GM23338 (cell line): ENCODE measurements around the gene ZBTB22.

Experiments
- POLR2AphosphoS5 ChIP-seq: IDR thresholded peaks from 2 replicates; pipeline ENCODE4 v1.6.1; 2016; ENCODE audit warnings: antibody characterized with exemption, low read depth
- TF ChIP-seq, protein P1 (sequence below), 2 experiments: fragments of 200-600 bp in 1 of 2; sonication (generic) in 1 of 2; conservative IDR thresholded peaks; 2 replicates each; pipeline versions ENCODE4 v1.5.1 to v1.6.1; 2016 to 2017; ENCODE audit warnings: antibody characterized with exemption in 2 of 2, low read depth in 2 of 2, mild to moderate bottlenecking in 2 of 2, moderate library complexity in 1 of 2

- TF ChIP-seq, protein P1, sequence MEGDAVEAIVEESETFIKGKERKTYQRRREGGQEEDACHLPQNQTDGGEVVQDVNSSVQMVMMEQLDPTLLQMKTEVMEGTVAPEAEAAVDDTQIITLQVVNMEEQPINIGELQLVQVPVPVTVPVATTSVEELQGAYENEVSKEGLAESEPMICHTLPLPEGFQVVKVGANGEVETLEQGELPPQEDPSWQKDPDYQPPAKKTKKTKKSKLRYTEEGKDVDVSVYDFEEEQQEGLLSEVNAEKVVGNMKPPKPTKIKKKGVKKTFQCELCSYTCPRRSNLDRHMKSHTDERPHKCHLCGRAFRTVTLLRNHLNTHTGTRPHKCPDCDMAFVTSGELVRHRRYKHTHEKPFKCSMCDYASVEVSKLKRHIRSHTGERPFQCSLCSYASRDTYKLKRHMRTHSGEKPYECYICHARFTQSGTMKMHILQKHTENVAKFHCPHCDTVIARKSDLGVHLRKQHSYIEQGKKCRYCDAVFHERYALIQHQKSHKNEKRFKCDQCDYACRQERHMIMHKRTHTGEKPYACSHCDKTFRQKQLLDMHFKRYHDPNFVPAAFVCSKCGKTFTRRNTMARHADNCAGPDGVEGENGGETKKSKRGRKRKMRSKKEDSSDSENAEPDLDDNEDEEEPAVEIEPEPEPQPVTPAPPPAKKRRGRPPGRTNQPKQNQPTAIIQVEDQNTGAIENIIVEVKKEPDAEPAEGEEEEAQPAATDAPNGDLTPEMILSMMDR (conservative IDR thresholded peaks at IDR 0.05; ENCODE audit: low read depth in 2 of 2), result no peak
- no peak; the same call in 1 of the 2 replicates for TF ChIP-seq POLR2AphosphoS5
Observed at GRCh38 chr6:33314515-33314942, 3.0 kb downstream of the ZBTB22 start.
